H9 (cell line): ENCODE results near the gene ING2. TPM values are rescaled to one million over a fixed set of nuclear protein-coding genes. Genes with fewer than 3 reads are reported as not detected.

Experiments used
- DNase-seq: peaks from one replicate; pipeline ENCODE4 v3.0.0-alpha.2; 2017
- H2AFZ ChIP-seq: one replicate; pipeline ENCODE4 v1.6.1; 2013; ENCODE audit warnings: mild to moderate bottlenecking, low read length, control low read depth, moderate library complexity
- H2AK5ac ChIP-seq: 2 replicates; pipeline ENCODE4 v1.6.1; 2013; ENCODE audit warnings: low read length, control low read depth, mixed read lengths; ENCODE audit not compliant: insufficient read length
- H2BK120ac ChIP-seq: one replicate; pipeline ENCODE4 v1.6.1; 2013; ENCODE audit warnings: low read depth, mild to moderate bottlenecking, low read length, control low read depth, inconsistent platforms; ENCODE audit not compliant: poor library complexity, severe bottlenecking
- H2BK12ac ChIP-seq: 2 replicates; pipeline ENCODE4 v1.6.1; 2013; ENCODE audit warnings: low read length, control low read depth, mixed read lengths, low read depth; ENCODE audit not compliant: insufficient read length
- H2BK15ac ChIP-seq: 2 replicates; pipeline ENCODE4 v1.6.1; 2013; ENCODE audit warnings: low read depth, low read length, control low read depth
- H2BK20ac ChIP-seq: one replicate; pipeline ENCODE4 v1.6.1; 2013; ENCODE audit warnings: low read depth, mild to moderate bottlenecking, low read length, control low read depth, inconsistent platforms; ENCODE audit not compliant: poor library complexity, severe bottlenecking
- H2BK5ac ChIP-seq: 2 replicates; pipeline ENCODE4 v1.6.1; 2013; ENCODE audit warnings: low read length, control low read depth, mixed read lengths; ENCODE audit not compliant: insufficient read length
- H3K14ac ChIP-seq: 2 replicates; pipeline ENCODE4 v1.6.1; 2013; ENCODE audit warnings: low read length, control low read depth; ENCODE audit not compliant: insufficient read depth
- H3K18ac ChIP-seq: 2 replicates; pipeline ENCODE4 v1.6.1; 2013; ENCODE audit warnings: low read depth, mild to moderate bottlenecking, mixed read lengths, low read length, control low read depth; ENCODE audit not compliant: insufficient read length
- H3K23ac ChIP-seq: 2 replicates; pipeline ENCODE4 v1.6.1; 2013; ENCODE audit warnings: low read length, control low read depth, mixed read lengths, low read depth; ENCODE audit not compliant: insufficient read length
- H3K23me2 ChIP-seq: 2 replicates; pipeline ENCODE4 v1.6.1; 2013; ENCODE audit warnings: low read depth, mild to moderate bottlenecking, mixed read lengths, low read length, control low read depth; ENCODE audit not compliant: insufficient read length, poor library complexity, severe bottlenecking
- H3K27ac ChIP-seq: 2 replicates; pipeline ENCODE4 v1.5.1; 2013; ENCODE audit warnings: low read length, control low read depth, mixed read lengths, low read depth; ENCODE audit not compliant: insufficient read length
- H3K27me3 ChIP-seq: 2 replicates; pipeline ENCODE4 v1.6.1; 2013; ENCODE audit warnings: low read length, control low read depth, inconsistent platforms; ENCODE audit not compliant: insufficient read depth
- H3K4ac ChIP-seq: 2 replicates; pipeline ENCODE4 v1.6.1; 2013; ENCODE audit warnings: low read depth, mild to moderate bottlenecking, control low read depth, inconsistent platforms, low read length, moderate library complexity
- H3K4me1 ChIP-seq: 2 replicates; pipeline ENCODE4 v1.6.1; 2013; ENCODE audit warnings: low read length, control low read depth, inconsistent platforms; ENCODE audit not compliant: insufficient read depth
- H3K4me2 ChIP-seq: 2 replicates; pipeline ENCODE4 v1.6.1; 2013; ENCODE audit warnings: low read length, control low read depth, mixed read lengths; ENCODE audit not compliant: insufficient read length, insufficient read depth
- H3K56ac ChIP-seq: 2 replicates; pipeline ENCODE4 v1.6.1; 2013; ENCODE audit warnings: low read depth, mild to moderate bottlenecking, mixed read lengths, low read length, control low read depth; ENCODE audit not compliant: insufficient read length
- H3K79me1 ChIP-seq: 2 replicates; pipeline ENCODE4 v1.6.1; 2013; ENCODE audit warnings: low read depth, mild to moderate bottlenecking, moderate library complexity, low read length, control low read depth, inconsistent platforms; ENCODE audit not compliant: insufficient read depth, poor library complexity, severe bottlenecking
- H3K79me2 ChIP-seq: 2 replicates; pipeline ENCODE4 v1.6.1; 2013; ENCODE audit warnings: low read length, control low read depth, inconsistent platforms; ENCODE audit not compliant: insufficient read depth
- H3K9ac ChIP-seq: 2 replicates; pipeline ENCODE4 v1.6.1; 2013; ENCODE audit warnings: low read length, control low read depth, mixed read lengths; ENCODE audit not compliant: insufficient read length; ENCODE audit errors: extremely low read depth
- H3K9me3 ChIP-seq: one replicate; pipeline ENCODE4 v1.6.1; 2013; ENCODE audit warnings: low read depth, low read length, inconsistent platforms; ENCODE audit not compliant: control insufficient read depth
- H3T11ph ChIP-seq: one replicate; pipeline ENCODE4 v1.6.1; 2013; ENCODE audit warnings: mild to moderate bottlenecking, low read length, control low read depth, inconsistent platforms
- H4K20me1 ChIP-seq: one replicate; pipeline ENCODE4 v1.6.1; 2013; ENCODE audit not compliant: control insufficient read depth, insufficient read length, insufficient read depth
- H4K5ac ChIP-seq: 2 replicates; pipeline ENCODE4 v1.6.1; 2013; ENCODE audit warnings: low read depth, mild to moderate bottlenecking, mixed read lengths, low read length, control low read depth; ENCODE audit not compliant: insufficient read length
- H4K8ac ChIP-seq: replicated peaks from 2 replicates; pipeline ENCODE4 v1.6.1; 2013; ENCODE audit warnings: low read length, control low read depth, mixed read lengths, low read depth; ENCODE audit not compliant: insufficient read length
- H4K91ac ChIP-seq: 2 replicates; pipeline ENCODE4 v1.6.1; 2013; ENCODE audit warnings: low read depth, mild to moderate bottlenecking, moderate library complexity, mixed read lengths, low read length, control low read depth; ENCODE audit not compliant: insufficient read length
- H3K27ac Mint-ChIP-seq, 3 experiments: 2 replicates in 2 of 3; 3 replicates in 1 of 3; pipeline ENCODE4 v1.8.0; 2020 to 2021; ENCODE audit warnings: mixed read lengths in 3 of 3, mild to moderate bottlenecking in 1 of 3, moderate library complexity in 1 of 3
- H3K27me3 Mint-ChIP-seq: 2 replicates; pipeline ENCODE4 v1.8.0; 2021; ENCODE audit warnings: low read depth, mild to moderate bottlenecking, moderate library complexity, mixed read lengths
- H3K36me3 Mint-ChIP-seq, 3 experiments: 2 replicates in 2 of 3; 3 replicates in 1 of 3; pipeline ENCODE4 v1.8.0; 2020 to 2021; ENCODE audit warnings: low read depth in 3 of 3, mixed read lengths in 3 of 3; ENCODE audit not compliant: insufficient read depth in 1 of 3
- H3K4me1 Mint-ChIP-seq, 2 experiments: 2 replicates each; pipeline ENCODE4 v1.8.0; 2020; ENCODE audit warnings: mixed read lengths in 2 of 2
- H3K4me3 Mint-ChIP-seq, 2 experiments: 2 replicates in 1 of 2; 3 replicates in 1 of 2; pipeline ENCODE4 v1.8.0; 2020 to 2021; ENCODE audit warnings: mild to moderate bottlenecking in 2 of 2, mixed read lengths in 2 of 2, moderate library complexity in 1 of 2
- H3K9me3 Mint-ChIP-seq, 2 experiments: 2 replicates in 1 of 2; 3 replicates in 1 of 2; pipeline ENCODE4 v1.8.0; 2020; ENCODE audit warnings: mild to moderate bottlenecking in 2 of 2, mixed read lengths in 2 of 2, moderate library complexity in 1 of 2
- CTCF ChIP-seq: fragments of 200-600 bp; sonication (generic); conservative IDR thresholded peaks from 3 replicates; pipeline ENCODE4 v1.8.0; 2021; ENCODE audit warnings: antibody characterized with exemption, mild to moderate bottlenecking
- WGBS: extraction: QIAGEN DNeasy Blood & Tissue Kit; methylation state at CpG from one replicate; pipeline ENCODE4 v1.1.7; 2013; ENCODE audit warnings: missing lambda C conversion rate, low lambda C conversion rate, mixed read lengths; ENCODE audit not compliant: insufficient read length; ENCODE audit errors: extremely low coverage; 5-methylcytosine and 5-hydroxymethylcytosine counted together
- total RNA-seq: library from RNA; stranded (reverse); gene quantifications from 2 replicates; pipeline ENCODE4 v1.2.1, GENCODE V29; 2021

ING2 gene
- total RNA-seq, 1 experiment from 2014 or later, result 18.6 TPM

- H2BK15ac ChIP-seq, result no peak overlapping the region
- Mint-ChIP-seq H3K27me3 (no peaks in the 10 kb centered on the region), H3K27ac (no peak overlapping the region), H3K36me3 (peaks cover 2 to 14% (median 7%) of the 10 kb centered on the region in 3 experiments; a peak in 5 of 7 replicates), H3K4me3 (no peak overlapping the region), H3K4me1 (peaks cover 20% of the 10 kb centered on the region in 2 experiments), H3K9me3 (peaks cover 10 to 11% of the 10 kb centered on the region in 2 experiments)
- no peak overlapping the region for H2BK20ac ChIP-seq
- no peak overlapping the region for H2AFZ ChIP-seq
- H3K4me1 ChIP-seq, result peaks cover 6% of the 10 kb centered on the region; the same call in 1 of the 2 replicates
- no peak overlapping the region for H3K9ac ChIP-seq
- DNase-seq, result no peak
- TF ChIP-seq CTCF, result no peak
- no peak overlapping the region for H4K91ac ChIP-seq
- H3K9me3 ChIP-seq, result no peaks in the 10 kb centered on the region
- H3K14ac ChIP-seq, result no peak overlapping the region
- H2BK12ac ChIP-seq, result no peak overlapping the region
- no peak overlapping the region for H2BK120ac ChIP-seq
- H3K56ac ChIP-seq, result no peak overlapping the region
- H2BK5ac ChIP-seq, result no peak overlapping the region
- no peaks in the 10 kb centered on the region for H3K79me1 ChIP-seq
- no peaks in the 10 kb centered on the region for H3K79me2 ChIP-seq
- no peaks in the 10 kb centered on the region for H3K27me3 ChIP-seq
- no peak overlapping the region for H3K18ac ChIP-seq
- no CpG with 5 or more reads among the region's 5 CpGs for WGBS
- H3K23me2 ChIP-seq, result no peaks in the 10 kb centered on the region
- no peak overlapping the region for H3K4me2 ChIP-seq
- H3K23ac ChIP-seq, result no peak overlapping the region
- no peak overlapping the region for H3T11ph ChIP-seq
- no peaks in the 10 kb centered on the region for H4K20me1 ChIP-seq
- no peak overlapping the region for H2AK5ac ChIP-seq
- H3K27ac ChIP-seq, result no peak overlapping the region
- no peak overlapping the region for H4K8ac ChIP-seq
- no peak overlapping the region for H3K4ac ChIP-seq
- no peak overlapping the region for H4K5ac ChIP-seq
Observed at GRCh38 chr4:183544109-183544508, 39.3 kb downstream of the ING2 start.
